Skeletal muscle satellite cell (primary cell): ENCODE data around the gene ENAH.
A peak's percentile ranks its signal among the peaks of the same experiment; 100 is the strongest.

Experiments used
- H3K27me3 ChIP-seq: 2 replicates; pipeline ENCODE4 v1.7.0; 2013; ENCODE audit warnings: low read length; ENCODE audit not compliant: control insufficient read depth, insufficient read depth
- H3K36me3 ChIP-seq: 2 replicates; pipeline ENCODE4 v1.7.0; 2013; ENCODE audit warnings: mild to moderate bottlenecking, control low read depth, low read length; ENCODE audit not compliant: insufficient read depth
- H3K4me1 ChIP-seq: 2 replicates; pipeline ENCODE4 v1.7.0; 2013; ENCODE audit warnings: low read length; ENCODE audit not compliant: control insufficient read depth, insufficient read depth
- H3K4me2 ChIP-seq: 2 replicates; pipeline ENCODE4 v1.7.0; 2013; ENCODE audit warnings: mild to moderate bottlenecking, low read length
- H3K4me3 ChIP-seq: 2 replicates; pipeline ENCODE4 v1.7.0; 2013; ENCODE audit warnings: low read length
- H3K9ac ChIP-seq: 2 replicates; pipeline ENCODE4 v1.7.0; 2013; ENCODE audit warnings: mild to moderate bottlenecking, low read depth, low read length, moderate library complexity
- H3K9me3 ChIP-seq: replicated peaks from 2 replicates; pipeline ENCODE4 v1.7.0; 2013; ENCODE audit warnings: mild to moderate bottlenecking, control low read depth, low read length

ENAH gene

GRCh38 chr1:225462714-225463574, 190.0 kb downstream of the ENAH start:
- H3K27me3 ChIP-seq, result peaks cover 26% of the 10 kb centered on the region
- H3K4me2 ChIP-seq, result no peak overlapping the region
- no peaks in the 10 kb centered on the region for H3K36me3 ChIP-seq
- no peak overlapping the region for H3K4me3 ChIP-seq
- H3K4me1 ChIP-seq, result peaks cover 30% of the 10 kb centered on the region
- no peak overlapping the region for H3K9ac ChIP-seq
- no peaks in the 10 kb centered on the region for H3K9me3 ChIP-seq

- Histone ChIP-seq H3K36me3 (no peaks in the 10 kb centered on the region), H3K9ac (no peak overlapping the region), H3K9me3 (no peaks in the 10 kb centered on the region), H3K4me3 (no peak overlapping the region), H3K4me2 (no peak overlapping the region), H3K27me3 (peaks cover 26% of the 10 kb centered on the region), H3K4me1 (peaks cover 30% of the 10 kb centered on the region)
These were observed 190.6 kb downstream of the ENAH start for GRCh38 chr1:225462429-225462713.

DNA sequence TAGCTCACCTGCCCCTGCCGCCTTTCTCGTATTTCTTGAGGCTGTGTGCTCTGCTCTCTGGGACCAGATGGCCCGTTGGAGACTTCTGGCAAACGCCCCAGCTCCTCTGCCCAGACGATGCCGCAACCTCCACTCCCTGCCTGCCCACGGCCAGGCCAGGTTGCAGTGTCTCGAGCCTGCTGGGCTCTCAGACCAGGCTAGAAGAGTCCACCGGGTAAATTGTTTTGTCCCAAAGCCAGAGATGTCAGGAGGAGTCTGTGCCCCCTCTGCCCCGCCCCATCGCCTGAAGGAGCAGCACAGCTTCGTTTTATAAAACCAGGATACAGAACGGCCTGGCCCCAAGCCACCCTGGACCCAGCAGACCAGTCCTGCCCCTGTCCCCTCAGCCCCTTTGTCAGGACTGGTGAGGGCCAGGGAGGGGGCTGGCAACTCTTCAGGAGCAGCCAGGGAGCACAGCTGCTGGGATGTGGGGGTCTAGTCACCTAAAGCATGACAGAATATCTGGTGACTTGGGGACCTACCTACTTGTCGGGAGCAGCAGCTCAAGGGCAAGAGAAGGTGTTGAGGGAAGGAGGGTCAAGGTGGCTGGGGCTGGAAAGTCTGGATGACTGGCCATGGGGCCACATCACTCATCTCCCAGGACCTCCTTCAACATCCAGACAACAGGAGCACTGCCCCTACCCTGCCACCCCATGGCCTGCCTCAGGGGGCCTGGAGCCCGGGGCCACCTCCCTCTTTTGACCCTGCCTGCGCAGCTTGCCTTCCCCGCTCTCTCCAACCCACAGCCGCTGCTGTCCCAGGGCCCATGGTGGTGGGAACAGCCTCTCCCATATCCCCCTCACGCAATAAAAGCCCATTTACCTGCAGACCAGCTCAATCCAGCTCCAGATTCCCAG, 191.1 kb downstream of the ENAH start:
- H3K9ac ChIP-seq, result no peak overlapping the region
- H3K4me1 ChIP-seq, result peaks cover 30% of the 10 kb centered on the region
- H3K4me2 ChIP-seq, result peak overlapping the region; percentile 18
- no peaks in the 10 kb centered on the region for H3K9me3 ChIP-seq
- no peaks in the 10 kb centered on the region for H3K36me3 ChIP-seq
- no peak overlapping the region for H3K4me3 ChIP-seq
- H3K27me3 ChIP-seq, result peaks cover 26% of the 10 kb centered on the region

DNA sequence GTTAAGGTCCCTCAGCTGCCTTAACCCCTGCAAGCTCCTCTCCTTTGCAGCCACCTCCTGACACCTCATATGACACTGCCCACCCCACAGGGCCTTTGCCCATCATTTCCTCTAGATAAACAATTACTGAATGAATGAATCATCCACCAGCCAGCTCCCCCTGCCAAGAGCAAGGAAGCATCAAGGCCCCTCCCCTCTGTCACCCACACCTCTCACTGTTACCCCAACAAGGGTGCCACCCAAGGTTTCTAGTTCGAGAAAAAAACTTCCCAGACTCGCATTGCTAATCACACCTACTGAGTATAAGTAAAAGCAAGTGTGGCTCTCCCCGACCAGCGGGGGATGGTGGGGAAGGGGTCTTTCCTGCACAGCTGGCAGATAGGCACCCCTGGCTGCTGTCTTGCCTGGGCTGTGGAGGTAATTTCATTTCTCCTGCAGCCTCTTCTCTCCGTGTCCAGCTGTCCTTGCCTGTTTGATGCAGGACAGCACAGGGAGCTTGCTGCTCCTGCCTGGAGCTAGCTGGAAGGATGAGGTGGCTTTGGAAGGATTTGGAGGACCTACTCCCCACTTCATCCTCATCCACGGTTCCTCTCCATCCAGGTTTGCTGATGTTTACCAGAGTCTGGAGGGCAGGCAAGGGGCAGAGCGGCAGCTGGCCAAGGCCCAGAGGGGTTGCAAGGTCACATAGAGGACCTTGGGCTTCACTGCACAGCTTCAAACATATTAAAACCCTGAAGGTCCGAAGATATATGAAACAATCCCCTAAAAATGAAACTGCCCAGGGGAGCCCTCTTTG, 192.0 kb downstream of the ENAH start:
- no peak overlapping the region for H3K9ac ChIP-seq
- peak overlapping the region; percentile 18 for H3K4me2 ChIP-seq
- no peak overlapping the region for H3K4me3 ChIP-seq
- H3K36me3 ChIP-seq, result no peaks in the 10 kb centered on the region
- peaks cover 30% of the 10 kb centered on the region for H3K4me1 ChIP-seq
- peaks cover 25% of the 10 kb centered on the region for H3K27me3 ChIP-seq
- H3K9me3 ChIP-seq, result no peaks in the 10 kb centered on the region

DNA sequence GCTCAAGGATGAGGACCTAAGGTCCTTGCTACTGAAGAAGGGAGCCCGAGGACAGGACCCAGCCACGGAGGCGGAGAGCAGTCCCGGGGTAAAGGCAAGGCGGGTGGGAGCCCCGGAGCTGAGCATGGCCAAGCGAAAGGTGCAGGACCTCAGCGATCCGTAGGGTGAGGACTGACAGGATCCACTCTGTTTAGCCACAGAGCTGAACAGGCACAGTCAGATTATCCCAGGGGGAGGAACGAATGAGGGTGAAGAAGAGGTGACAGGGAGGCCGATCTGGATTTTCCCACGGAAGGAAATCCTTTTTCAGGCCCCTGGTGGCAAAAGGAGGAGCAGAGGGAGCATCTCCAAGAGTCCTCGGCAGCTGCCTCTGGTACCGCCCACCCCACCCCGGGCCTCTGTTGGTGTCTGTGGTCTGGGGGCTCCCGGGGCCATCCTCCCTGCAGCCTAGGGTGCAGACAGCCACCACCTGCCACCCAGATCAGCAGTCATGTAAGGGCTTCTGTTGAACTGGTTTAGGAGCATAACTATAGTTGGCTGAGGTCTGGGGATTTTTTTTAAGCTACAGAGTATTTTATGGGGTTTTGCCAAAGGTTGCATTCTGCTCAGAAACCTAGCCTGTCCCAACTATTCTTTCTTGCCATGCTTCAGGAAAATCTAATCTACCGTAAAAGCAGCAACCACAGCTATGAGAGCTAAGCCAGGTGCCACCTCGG, 192.7 kb downstream of the ENAH start:
- H3K9me3 ChIP-seq, result no peaks in the 10 kb centered on the region
- no peak overlapping the region for H3K9ac ChIP-seq
- no peaks in the 10 kb centered on the region for H3K36me3 ChIP-seq
- no peak overlapping the region for H3K4me2 ChIP-seq
- peaks cover 30% of the 10 kb centered on the region for H3K4me1 ChIP-seq
- peaks cover 18% of the 10 kb centered on the region for H3K27me3 ChIP-seq
- H3K4me3 ChIP-seq, result no peak overlapping the region

- H3K4me1 ChIP-seq, result peaks cover 44% of the 10 kb centered on the region
These were observed 194.7 kb downstream of the ENAH start for GRCh38 chr1:225458222-225458631.

DNA sequence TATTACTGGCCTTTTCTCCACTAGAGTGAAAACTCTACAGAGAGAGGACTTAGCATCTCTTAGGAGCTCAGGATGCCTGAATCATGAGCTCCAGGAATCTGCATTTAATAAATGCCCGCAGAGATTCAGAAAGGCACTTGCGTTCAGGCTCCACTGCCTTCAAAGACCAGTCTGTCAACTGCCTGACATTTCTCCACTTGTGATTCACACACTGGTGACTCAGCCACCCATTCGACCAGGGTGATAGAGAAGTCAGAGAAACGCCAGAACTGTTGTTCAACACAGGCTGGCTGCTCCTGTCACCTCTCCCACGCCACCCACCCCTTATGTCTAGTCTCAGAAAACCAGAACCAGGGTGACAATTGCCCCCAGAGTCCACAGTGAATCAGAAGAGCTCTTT, 198.2 kb downstream of the ENAH start:
- Histone ChIP-seq H3K4me1 (peaks cover 22% of the 10 kb centered on the region), H3K4me3 (no peak overlapping the region), H3K9me3 (no peaks in the 10 kb centered on the region), H3K27me3 (no peaks in the 10 kb centered on the region), H3K36me3 (no peaks in the 10 kb centered on the region), H3K9ac (no peak overlapping the region), H3K4me2 (peak overlapping the region; percentile 24)

More at GRCh38 chr1:225458222-225458631, 194.7 kb downstream of the ENAH start:
- Histone ChIP-seq H3K4me3 (no peak overlapping the region), H3K4me2 (no peak overlapping the region), H3K9me3 (no peaks in the 10 kb centered on the region), H3K9ac (no peak overlapping the region), H3K27me3 (peaks cover 14% of the 10 kb centered on the region), H3K36me3 (no peaks in the 10 kb centered on the region)

GRCh38 chr1:225453797-225454648, 198.9 kb downstream of the ENAH start:
- no peak overlapping the region for H3K9ac ChIP-seq
- H3K4me1 ChIP-seq, result peaks cover 15% of the 10 kb centered on the region
- H3K27me3 ChIP-seq, result no peaks in the 10 kb centered on the region

DNA sequence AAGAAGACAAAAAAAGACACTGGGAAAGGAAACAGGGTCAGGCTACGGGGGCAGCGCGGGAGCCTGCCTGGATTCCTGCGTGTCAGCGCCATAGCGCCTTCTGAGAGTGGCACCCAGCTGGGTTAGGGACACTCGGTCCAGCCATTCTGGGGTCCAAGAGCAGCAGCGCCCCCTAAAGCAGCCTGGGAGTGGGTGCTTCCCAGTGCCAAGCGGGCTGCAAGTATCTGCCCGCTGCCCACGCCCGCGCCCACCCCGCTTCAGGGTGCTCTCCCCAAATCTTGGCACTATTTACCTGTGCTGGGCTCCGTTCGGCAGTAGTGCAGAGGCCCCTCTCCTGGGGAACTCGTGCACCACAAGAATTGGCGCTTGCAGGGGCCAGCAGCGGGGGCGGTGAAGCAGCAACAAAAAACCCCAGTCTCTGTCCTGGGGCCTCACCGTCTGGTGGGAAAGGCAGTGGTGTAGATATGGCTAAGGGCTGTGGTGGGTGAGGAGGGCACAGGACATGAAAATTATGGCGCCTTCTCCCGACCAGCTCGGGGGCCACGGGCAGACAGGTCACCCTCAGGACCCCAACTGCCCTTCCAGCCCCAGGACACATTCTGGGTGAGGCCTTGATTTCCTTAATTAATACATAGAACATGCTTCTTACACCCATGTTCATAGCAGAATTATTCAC, 200.9 kb downstream of the ENAH start:
- Histone ChIP-seq H3K4me1 (peaks cover 22% of the 10 kb centered on the region), H3K36me3 (no peaks in the 10 kb centered on the region), H3K4me3 (no peak overlapping the region), H3K9me3 (no peaks in the 10 kb centered on the region), H3K4me2 (no peak overlapping the region), H3K9ac (no peak overlapping the region), H3K27me3 (peaks cover 7% of the 10 kb centered on the region)

More at GRCh38 chr1:225453797-225454648, 198.9 kb downstream of the ENAH start:
- Histone ChIP-seq H3K9me3 (no peaks in the 10 kb centered on the region), H3K36me3 (no peaks in the 10 kb centered on the region), H3K4me2 (no peak overlapping the region), H3K4me3 (no peak overlapping the region)

DNA sequence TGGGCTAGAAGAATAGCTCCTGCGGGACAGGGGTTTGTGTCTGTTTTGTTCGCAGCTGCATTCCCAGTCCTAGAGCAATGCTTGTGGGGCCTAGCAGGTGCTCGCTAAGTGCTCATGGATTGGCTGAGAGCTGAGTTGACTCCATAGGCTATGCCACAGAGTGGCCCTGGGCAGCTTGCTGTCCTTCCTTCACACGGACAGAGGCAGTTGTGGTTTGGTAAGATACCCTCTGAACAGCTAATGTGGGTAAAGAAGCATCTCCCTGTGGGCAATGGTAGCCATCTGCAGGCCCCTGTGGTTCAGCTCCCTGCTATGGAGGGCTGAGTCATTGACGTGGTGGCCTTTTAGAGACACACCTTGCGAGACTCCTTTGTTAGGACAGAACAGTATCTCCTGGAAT, 201.6 kb downstream of the ENAH start:
- Histone ChIP-seq H3K27me3 (peaks cover 7% of the 10 kb centered on the region), H3K4me1 (peaks cover 22% of the 10 kb centered on the region), H3K4me2 (no peak overlapping the region), H3K4me3 (no peak overlapping the region), H3K9ac (no peak overlapping the region), H3K36me3 (no peaks in the 10 kb centered on the region), H3K9me3 (no peaks in the 10 kb centered on the region)
